Dermis lymphatic vessel endothelial cell (primary cell): ENCODE results near the gene EEF1AKMT2. TPM values are rescaled to one million over a fixed set of nuclear protein-coding genes. Genes with fewer than 3 reads are reported as not detected.

ENCODE experiments used
- total RNA-seq: library from RNA; depleted of rRNA; stranded (reverse); fragments of >200 nt; gene quantifications from 2 replicates; pipeline ENCODE4 v1.2.1, GENCODE V29; 2014

Gene EEF1AKMT2
- total RNA-seq: 17.4 and 21.3 TPM in 2 replicates

DNA sequence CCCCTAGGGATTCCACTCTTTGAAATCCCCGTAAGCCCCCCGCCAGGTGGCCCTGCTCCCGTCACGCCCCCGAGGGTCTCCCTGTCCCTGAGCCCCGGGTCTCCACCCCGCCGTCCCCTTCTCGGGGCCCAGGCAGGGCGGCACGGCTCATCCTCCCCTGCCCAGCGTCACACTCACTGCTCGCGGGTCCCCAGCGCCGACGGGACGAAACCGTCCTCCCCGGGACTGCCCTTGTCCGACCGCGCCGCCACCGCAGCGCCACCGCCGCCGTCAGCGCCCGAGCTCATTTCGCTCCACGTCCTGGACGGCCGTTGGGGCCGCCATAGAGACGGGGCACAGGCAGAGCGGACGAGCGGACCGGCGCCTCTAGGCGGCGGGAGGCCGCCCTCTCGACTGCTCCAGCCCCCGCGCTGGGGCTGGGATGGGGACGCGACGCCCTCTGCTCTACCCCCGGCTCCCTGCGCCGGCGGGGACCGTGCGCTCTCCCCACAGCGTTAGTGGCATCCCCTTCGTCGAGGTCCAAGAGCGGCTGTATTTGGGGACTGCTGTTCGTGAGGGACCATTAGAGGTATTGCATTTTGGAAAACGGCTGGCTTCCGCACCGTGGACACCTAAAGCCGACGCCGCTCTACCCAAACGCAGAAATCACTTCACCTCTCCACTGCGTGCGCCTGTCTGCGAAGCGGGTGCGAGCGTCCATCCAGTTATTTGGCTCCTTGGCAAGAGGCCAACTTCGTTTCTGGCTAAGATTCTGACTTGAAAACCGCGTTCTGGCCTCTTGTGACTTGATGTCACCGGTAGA, at the start of gene EEF1AKMT2:
Gene EEF1AKMT2, minus strand, starts transcription at position 341 of the 802 bp plus-strand sequence. Its CDS starts 54 bp downstream, at position 287.

DNA sequence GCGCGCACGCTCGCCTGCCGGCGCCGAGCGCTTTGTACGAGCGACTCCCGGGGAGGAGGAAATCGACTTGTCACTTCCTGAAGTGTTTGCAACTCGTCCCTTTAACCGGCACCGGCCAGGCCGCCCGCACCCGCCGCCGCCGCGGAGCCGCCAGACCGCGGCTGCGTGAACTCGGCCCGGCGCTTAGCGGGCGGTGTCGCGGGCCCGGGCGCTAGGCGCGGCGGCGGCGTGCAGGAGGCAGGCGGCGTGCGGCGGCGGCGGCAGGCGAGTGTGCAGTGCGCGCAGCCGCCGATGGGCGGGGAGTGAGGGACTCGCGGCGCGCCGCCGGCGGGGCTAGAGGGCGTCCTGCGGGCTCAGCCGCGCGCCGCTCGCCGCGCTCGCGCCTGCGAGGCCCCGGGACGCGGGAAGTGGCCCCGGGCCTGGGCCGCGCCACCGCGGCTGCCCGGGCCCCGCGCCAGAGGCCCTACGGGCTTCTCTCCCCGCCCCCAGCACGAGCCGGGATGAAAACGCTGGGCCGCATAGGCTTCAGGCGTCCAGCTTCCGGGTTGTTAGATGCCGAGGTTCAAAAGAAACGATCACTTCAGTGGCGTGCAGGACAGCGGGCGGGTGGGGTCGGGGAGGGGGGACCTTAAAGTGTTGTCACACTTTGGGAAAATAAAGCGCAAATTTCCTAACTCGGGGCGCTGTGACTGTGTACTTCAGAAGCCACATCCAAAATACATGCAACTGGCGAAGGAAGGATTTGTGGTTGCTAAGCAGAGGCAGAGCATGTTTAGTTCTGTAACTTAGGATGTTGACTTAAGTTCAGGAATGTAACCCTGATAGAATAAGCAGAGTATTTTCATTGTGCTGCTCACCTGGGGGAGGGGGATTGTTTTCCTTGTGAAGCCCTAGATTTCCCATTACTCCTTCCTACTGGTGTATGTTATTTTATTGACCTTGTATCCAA, 47.3 kb downstream of the EEF1AKMT2 start, which contains the start of gene FAM53B:
Gene FAM53B, minus strand, starts transcription at position 277 of the 949 bp plus-strand sequence. CDS start 37,665 bp downstream, outside the sequence.

Other genes with a start within 250 kb of the EEF1AKMT2 start
- 18.5 and 25.1 TPM in 2 replicates for gene FAM53B, start 47.5 kb downstream of the EEF1AKMT2 start, total RNA-seq
- gene ABRAXAS2, start 9.9 kb upstream of the EEF1AKMT2 start, total RNA-seq: 12.6 and 13.0 TPM in 2 replicates
- gene ZRANB1, start 150.2 kb upstream of the EEF1AKMT2 start, total RNA-seq: 24.4 and 24.7 TPM in 2 replicates